NCI-H2081 (cell line): ENCODE results near the gene TRPM6.
"Not testable (repeated sequence)": the region's sequence is repeated elsewhere in the genome, so short reads cannot be mapped to it uniquely, and the experiment has no call there.

ENCODE experiments used
- DNase-seq, 2 experiments: peaks; one replicate each; lab custom pipeline; 2025; lab: John Stamatoyannopoulos, UW

TRPM6 gene, protein sequence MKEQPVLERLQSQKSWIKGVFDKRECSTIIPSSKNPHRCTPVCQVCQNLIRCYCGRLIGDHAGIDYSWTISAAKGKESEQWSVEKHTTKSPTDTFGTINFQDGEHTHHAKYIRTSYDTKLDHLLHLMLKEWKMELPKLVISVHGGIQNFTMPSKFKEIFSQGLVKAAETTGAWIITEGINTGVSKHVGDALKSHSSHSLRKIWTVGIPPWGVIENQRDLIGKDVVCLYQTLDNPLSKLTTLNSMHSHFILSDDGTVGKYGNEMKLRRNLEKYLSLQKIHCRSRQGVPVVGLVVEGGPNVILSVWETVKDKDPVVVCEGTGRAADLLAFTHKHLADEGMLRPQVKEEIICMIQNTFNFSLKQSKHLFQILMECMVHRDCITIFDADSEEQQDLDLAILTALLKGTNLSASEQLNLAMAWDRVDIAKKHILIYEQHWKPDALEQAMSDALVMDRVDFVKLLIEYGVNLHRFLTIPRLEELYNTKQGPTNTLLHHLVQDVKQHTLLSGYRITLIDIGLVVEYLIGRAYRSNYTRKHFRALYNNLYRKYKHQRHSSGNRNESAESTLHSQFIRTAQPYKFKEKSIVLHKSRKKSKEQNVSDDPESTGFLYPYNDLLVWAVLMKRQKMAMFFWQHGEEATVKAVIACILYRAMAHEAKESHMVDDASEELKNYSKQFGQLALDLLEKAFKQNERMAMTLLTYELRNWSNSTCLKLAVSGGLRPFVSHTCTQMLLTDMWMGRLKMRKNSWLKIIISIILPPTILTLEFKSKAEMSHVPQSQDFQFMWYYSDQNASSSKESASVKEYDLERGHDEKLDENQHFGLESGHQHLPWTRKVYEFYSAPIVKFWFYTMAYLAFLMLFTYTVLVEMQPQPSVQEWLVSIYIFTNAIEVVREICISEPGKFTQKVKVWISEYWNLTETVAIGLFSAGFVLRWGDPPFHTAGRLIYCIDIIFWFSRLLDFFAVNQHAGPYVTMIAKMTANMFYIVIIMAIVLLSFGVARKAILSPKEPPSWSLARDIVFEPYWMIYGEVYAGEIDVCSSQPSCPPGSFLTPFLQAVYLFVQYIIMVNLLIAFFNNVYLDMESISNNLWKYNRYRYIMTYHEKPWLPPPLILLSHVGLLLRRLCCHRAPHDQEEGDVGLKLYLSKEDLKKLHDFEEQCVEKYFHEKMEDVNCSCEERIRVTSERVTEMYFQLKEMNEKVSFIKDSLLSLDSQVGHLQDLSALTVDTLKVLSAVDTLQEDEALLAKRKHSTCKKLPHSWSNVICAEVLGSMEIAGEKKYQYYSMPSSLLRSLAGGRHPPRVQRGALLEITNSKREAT (N-terminal part only)

DNA sequence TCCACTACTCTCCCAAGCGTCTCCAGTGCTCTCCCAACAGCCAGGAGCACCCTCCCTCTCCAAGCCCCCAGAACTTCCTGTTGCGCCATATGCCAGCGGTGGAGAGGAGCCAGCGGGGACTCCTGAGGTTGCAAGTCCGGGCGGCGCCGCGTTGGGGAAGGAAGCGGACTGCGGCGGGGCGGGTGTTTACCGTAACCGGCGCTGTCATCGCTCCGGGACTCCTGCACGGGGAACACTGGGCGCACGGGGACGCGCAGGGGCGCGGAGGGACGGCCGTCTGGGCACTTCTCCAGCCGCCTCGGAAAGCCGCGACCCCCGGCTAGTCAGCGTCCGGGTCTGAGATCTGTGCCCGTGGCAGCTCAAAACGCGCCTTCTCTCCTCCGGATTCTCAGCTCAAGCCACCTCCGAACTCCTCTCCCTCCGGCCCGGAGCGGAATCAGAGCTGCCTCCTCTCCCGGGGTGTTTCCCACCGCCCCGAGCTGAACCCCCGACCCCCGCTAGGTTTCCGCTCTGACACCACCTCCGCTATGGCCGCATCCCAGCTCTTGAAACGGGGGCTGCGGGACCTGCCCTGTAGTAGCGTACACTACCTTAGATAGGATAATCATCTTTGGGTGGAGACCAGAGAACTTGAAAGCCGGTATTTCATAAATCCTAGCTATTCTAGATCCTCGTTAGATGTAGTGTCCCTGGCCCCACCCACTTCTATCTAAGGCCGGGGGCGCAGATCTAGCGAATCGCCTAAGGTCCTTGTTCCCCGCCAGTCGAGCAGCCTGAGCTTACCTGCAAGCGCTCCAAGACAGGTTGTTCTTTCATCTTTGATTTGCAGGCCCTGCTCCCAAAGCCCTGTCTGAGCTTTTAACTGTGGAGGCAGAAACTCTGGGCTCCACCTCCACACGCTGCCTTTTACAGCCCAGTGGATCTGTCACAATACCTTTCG lies at the start of gene TRPM6:
TSS of gene TRPM6 (minus strand) at position 881 of the 940 bp plus-strand sequence. CDS start at position 816, 65 bp downstream.
- DNase-seq = peak; percentile 75 to 85

DNA sequence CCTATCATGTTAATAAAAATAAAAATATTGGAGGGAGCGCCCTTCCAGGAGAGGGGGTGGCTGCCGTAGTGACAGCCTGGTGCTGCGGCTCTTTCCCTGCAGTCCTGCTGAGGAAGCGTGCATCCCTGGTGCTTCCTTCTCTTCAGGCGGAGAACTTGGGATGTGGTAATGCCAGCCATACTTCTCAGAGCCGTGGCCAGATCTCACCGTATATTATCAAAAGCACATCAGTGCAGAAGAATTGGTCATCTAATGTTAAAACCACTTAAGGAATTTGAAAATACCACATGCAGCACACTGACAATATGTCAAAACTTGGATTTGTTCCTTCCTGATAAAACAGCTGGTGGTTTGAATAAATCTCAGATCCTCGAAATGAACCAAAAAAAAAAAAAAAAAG lies 47.3 kb upstream of the TRPM6 start:
- no peak for DNase-seq

DNA sequence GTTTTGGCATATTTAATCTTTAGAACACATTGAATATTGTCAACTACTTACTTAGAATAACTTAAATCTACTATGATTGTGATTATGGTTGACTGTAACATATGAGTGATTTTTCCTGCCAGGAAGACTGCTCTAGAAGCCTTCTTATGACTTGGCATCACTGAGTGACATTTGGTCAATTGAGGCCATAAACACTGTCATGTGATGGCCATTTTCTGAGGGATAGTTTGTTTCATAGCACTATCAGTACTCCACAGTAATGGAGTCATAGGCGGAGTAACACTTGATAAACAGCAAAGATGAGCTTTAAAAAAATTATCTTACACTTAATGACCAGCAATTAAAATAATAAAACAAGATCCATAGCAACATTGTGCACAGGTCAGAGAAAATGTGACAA lies 34.0 kb upstream of the TRPM6 start:
- no peak for DNase-seq

DNA sequence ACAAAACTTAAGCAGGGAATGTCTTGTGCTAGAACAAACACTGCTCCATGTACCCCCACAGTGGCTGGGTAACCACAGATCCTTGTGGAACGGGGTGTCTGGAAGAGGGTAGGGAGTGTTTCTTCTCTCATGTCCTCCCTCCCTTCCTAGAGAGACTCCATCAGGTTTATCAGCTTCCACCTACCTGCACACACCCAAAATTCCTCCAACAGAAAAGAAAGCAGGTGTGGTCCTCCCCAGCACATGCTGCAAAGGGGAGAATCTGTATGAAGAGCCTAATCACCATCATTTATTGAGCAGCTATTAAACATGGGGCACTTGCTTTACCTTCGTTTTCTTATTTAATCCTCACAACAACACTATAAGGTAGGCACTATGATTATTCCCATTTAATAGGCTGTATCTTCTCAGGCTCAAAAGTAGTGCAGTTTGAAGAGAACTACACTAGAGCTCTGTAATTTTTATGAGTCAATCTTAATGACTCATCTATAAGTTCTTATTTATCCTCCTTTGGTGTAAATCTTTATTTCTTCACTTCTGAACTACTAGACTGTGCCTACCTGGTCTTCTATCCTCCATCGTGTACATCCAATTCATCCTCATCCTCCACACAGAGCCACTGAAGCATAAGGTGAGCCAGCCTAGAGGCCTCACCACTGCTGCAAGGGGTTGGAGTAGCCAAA lies 33.4 kb upstream of the TRPM6 start:
- DNase-seq = no peak

DNA sequence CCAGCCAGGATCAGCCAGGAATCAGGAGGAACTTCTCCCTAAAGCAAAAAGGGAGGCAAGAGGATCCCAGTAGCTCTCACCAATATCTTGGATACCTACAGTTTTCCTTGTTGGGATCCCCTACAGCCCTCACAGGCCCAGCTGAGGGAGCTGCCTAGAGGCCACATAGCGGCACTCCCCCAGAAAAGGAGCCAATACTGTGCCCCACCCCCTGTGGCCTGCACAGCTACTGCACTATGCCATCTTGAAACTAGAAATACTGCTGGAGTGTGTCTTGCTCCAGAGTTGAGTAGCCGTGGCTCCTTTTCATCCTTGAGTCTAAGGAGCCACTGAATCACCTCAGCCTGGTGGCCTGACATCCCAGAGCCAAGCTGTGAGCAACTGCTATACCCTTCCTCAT lies 22.3 kb upstream of the TRPM6 start:
- DNase-seq = no peak

DNA sequence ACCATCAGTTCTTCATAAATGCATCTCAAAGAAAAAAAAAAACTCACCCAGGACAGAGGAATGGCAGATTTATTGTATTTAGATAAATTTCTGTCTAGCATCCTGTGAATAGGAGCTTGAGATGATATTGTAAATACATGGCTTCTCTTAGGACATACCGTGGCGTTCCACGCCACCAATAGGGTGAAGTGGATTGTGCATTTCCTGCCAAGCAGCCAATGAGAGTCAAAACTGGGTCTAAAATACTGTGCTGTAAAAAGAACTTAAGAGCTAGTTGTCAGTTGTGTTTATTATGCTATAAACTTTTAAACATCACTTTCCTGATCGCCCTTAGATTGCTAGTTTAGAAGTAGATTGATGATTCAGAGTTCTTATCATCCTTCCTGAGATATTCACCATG lies 20.9 kb upstream of the TRPM6 start:
- no peak for DNase-seq

DNA sequence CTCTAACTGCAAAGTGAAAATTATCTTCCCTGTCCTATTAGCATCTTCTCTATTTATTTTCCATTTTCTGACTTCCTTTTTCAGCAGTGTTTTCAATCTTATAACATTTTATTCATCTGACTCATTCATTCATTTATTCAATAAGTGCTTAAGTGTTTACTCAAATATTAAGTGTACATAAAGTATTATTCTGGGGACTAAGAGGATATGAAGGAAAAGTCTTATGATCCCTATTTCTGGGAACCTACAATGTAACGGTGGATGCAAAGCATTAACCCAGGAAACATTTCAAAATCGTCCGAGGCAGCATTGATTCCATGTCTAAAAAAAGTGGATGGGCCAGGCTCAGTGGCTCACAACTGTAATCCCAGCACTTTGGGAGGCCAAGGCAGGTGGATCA lies 19.4 kb upstream of the TRPM6 start:
- no peak for DNase-seq

DNA sequence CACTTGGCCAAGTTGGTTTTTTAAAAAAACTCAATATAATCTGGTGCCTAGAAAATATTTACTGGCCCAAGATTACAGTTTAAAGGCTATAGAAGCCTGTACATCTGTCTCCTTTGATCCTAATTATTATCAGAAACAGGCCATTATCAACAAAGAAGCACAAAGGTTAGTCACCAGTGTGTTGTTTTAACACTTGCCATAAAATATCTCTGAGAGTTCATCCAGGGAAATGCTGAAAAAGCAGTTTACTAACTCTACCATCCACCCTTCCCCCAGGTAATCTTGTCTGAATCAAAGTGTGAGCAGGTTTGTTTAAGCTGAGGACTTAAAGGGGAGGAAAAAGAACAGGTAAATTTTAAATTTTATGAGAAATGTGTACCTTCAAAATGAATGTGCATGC lies 13.3 kb upstream of the TRPM6 start:
- DNase-seq = no peak

DNA sequence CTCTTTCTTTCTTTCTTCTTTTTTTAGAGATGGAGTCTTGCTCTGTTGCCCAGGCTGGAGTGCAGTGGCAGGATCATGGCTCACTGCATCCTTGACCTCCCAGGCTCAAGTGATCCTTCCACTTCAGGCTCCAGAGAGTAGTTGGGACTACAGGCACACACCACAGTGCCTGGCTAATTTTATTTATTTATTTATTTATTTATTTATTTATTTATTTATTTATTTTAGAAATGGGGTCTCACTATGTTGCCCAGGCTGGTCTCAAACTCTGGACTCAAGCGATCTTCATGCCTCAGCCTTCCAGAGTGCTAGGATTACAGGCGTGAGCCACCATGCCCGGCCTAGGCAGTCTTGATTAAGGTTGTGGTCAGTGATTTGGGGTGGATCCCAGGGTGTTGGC lies 728 bp upstream of the TRPM6 start:
- not testable (repeated sequence) for DNase-seq

DNA sequence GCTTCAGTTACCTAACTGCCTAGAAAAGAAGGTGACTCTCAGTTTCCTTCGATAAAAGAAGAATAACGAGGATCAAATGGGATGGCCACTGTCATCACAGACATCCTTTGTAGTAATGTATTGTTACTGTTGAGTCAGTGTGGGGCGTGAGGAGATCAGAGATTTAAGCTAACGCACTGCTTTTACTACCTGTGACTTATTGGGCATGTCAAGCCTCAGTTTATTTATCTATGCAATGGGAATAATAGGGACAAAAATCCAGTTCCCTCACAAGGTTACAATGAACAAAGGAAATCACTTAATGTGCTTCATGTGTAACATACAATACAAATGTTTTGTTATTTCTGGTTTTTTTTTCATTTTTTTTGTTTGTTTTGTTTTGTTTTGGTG lies 255 bp upstream of the TRPM6 start:
- DNase-seq = no peak

DNA sequence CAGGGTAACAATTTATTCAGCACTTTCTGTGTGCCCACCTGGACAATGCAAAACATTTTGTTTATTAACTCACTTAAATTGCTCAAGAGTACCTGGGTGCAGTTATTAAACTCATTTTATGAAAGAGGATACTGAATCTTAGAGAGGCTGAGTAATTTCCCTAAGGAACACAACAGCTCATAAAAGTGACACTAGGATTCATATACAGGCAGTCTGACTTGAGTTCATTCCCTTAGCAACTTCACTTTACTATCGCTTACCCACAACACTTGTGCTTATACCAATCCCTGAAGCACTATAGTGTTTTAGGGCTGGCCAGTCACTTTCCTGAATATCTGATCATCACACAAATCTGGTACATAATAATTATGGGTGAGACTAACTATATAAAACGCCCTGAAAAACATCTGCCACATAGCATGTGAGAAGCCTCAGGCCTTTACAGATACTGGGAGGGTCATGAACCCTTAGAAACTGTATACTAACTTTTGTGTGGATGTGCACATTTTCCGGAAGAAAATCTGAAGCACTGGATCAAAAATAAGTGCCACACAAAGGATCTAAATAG lies 11.3 kb downstream of the TRPM6 start:
- no peak for DNase-seq

DNA sequence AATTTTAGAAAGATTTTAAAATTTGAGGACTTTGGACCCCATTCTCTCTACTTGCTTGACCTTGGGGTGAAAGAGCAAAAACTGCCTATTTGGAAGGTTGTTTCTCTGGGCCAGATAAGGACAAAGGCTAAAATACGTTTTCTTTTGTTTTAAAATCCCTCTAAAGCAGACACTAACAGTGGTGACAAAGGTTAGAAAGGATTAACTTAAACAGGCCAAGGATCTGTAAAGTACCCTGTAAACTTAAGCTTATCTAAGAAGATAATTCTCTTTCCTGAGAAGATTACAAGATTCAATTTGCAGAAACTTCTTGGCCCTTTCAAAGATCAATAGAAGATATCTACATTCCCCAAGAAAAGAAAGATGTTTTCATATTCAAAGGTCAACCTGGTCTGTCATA lies 12.1 kb downstream of the TRPM6 start:
- no peak for DNase-seq

DNA sequence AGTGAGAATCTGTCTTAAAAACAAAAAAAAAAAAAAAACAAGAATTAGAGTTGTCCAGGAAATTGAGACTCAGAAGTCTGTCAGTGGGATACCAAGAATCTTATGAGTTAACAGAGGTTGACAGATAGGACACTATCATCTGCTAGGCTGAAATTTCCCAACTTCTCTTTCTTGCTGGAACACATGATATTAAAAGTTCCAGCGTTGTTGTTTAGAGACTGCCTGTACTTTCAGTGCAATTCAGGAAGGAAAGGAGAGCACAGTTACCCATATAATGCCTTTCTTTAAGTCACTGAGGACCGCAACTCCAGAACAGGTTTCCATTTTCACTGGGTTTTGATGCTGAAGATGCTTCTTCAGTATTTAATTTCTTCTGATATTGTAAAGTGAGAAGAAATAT lies 13.5 kb downstream of the TRPM6 start:
- DNase-seq = no peak

DNA sequence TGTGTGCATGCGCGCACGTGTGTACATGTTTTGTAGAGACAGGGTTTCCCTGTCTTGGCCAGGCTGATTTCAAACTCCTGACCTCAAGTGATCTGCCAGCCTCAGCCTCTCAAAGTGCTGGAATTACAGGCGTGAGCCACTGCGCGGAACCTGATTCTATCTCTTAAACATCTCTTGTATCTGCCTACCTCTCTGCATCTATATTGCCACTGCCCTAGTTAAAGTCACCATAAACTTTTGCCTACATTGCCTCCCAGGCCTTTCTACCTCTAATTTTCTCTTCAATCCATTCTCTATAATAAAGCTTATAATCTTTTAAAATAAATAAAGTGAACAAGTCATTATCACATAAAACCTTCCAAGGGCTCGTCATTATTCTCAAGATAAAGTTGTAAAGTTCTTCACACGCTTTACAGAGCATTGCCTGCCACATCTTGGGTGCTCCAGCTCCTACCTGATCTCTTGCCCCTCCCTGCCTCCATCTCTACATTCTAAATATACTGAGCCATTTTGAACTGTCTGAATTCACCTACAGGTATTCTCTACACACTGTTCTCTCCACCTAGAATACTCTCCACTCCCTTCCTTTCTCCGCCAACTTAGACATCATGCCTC lies 15.0 kb downstream of the TRPM6 start:
- DNase-seq = no peak

DNA sequence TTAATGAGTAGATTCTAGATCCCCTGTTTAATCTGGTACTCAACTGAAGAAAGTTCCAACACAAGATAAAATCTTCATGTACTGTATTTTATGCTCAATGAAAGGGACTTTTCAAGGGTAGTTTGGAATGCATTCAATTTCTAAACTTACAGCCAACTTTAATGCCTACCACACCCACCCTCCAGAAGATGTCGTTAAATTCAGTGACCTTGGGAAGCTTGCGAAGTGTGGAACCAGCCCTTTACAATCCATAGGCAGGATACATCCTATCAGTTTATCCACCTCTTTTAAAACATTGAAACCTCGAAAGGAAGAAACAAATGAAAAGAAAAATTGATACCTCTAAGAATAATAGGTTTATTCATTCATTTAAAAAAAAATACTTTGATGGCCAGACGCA lies 20.2 kb downstream of the TRPM6 start:
- DNase-seq = no peak

DNA sequence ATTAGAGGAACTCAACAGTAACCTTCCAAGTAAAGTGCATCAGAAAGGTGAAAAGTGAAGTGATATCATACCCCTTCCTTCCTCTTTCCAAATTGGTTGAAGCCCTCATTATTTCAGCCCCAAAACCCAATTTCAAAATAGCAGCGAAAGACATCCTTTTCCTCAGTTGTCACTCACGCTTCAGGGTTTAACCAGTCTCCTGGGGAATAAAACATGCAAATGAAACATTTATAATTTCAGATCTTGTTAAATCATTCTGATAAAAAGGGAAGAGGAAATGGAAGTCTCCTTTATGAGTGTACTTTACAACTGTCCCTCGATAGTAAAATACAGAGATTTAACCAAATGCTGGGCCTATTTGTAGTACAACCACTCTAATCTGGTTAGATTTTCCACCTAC lies 22.5 kb downstream of the TRPM6 start:
- no peak for DNase-seq

DNA sequence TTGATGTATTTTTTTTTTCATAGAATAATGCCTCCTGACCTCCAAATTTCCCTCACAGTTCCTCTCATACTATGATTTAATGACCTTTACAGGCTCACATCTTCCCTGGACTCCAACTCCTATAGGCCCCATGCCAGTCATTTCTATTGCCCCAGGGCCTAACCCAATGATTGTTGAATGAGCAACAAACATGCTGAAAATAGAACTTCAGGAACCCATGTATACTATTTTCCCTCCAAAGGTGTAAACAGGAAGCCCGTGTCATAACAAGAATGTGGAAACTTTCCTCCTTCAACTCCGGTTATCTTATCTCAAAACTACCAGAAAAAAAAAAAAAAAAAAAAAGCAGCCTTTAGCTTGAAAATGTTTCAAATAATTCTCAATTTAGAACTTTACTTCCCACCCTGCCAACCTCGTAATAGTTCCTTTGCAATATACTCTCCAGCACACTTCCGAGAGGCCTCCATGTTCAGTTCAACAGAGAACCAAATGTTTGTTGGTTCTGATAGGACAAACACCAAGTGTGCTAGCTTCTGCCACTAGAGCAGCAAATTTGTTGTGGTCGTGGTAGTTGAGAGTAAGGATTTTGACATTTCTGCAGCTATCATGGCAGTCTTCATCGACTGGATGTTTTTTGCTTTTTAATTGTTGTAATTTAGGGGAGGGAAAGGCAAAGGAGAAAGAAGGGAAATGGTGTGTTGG lies 25.8 kb downstream of the TRPM6 start:
- DNase-seq = no peak

DNA sequence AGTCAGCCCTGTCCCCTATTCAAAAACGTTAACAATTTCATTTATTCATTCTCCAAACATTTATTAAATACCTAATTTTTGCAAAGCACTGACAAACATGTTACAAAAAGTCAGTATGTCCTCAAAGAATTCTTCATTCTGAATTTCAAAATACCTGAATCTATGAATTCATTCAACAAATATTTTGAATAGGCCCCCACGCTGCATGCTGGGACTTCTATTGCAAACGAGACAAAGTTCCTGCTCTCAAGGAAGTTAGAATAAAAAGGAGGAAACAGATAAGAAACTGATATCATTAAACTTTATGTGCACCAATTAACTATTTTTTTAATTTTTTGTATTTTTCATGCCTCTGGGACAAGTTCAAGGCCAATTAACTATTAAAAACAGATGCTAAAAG lies 26.6 kb downstream of the TRPM6 start:
- no peak for DNase-seq

DNA sequence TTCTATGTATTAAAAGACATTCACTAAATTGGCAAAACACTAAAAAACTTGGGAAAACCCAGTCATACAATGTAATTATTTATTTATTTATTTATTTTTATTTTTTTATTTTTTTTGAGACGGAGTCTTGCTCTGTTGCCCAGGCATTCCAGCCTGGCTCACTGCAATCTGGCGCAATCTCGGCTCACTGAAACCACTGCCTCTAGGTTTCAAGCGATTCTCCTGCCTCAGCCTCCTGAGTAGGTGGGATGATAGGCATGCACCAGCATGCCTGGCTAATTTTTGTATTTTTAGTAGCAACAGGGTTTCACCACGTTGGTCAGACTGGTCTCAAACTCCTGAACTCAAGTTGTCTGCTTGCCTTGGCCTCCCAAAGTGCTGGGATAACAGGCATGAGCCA lies 27.5 kb downstream of the TRPM6 start:
- DNase-seq = not testable (repeated sequence)
